HFFc6 (cell line): ENCODE results near the gene STX7. TPM values are rescaled to one million over a fixed set of nuclear protein-coding genes. Genes with fewer than 3 reads are reported as not detected.

Experiments
- DNase-seq: peaks from one replicate; pipeline ENCODE4 v3.0.0-alpha.2; 2018
- H3K27ac Mint-ChIP-seq: 2 replicates; pipeline ENCODE4 v1.8.0; 2020; ENCODE audit warnings: mild to moderate bottlenecking, mixed read lengths
- H3K27me3 Mint-ChIP-seq: 2 replicates; pipeline ENCODE4 v1.8.0; 2021; ENCODE audit warnings: mild to moderate bottlenecking, moderate library complexity, mixed read lengths; ENCODE audit not compliant: insufficient read depth
- H3K36me3 Mint-ChIP-seq: 2 replicates; pipeline ENCODE4 v1.8.0; 2021; ENCODE audit warnings: low read depth, mixed read lengths
- H3K4me1 Mint-ChIP-seq: 2 replicates; pipeline ENCODE4 v1.8.0; 2020; ENCODE audit warnings: low read depth, mixed read lengths
- H3K4me3 Mint-ChIP-seq: 2 replicates; pipeline ENCODE4 v1.8.0; 2020; ENCODE audit warnings: mild to moderate bottlenecking, moderate library complexity, mixed read lengths
- H3K9me3 Mint-ChIP-seq: 2 replicates; pipeline ENCODE4 v1.8.0; 2020; ENCODE audit warnings: mild to moderate bottlenecking, mixed read lengths
- CTCF ChIP-seq: fragments of 200-600 bp; sonication (generic); IDR thresholded peaks from 2 replicates; pipeline ENCODE4 v1.5.0; 2021; ENCODE audit warnings: antibody characterized with exemption, mild to moderate bottlenecking
- total RNA-seq, 6 experiments: library from RNA; stranded (reverse); fragmentation: NEBNext Ultra II Directional; extraction: Animal tissue kit (Norgen Biotek cat#: 25700); gene quantifications; 2 replicates in 1 of 6; 3 replicates in 5 of 6; pipeline ENCODE4 v1.2.3, GENCODE V29; 2021

The STX7 gene
- total RNA-seq, 6 experiments from 2014 or later, result 36.4 to 41.5 (median 39.3) TPM

GRCh38 chr6:132490478-132491204 is 22.3 kb downstream of the STX7 start:
- no peaks in the 10 kb centered on the region for H3K9me3 Mint-ChIP-seq
- peaks cover 16% of the 10 kb centered on the region for H3K4me1 Mint-ChIP-seq
- H3K36me3 Mint-ChIP-seq, result peaks cover 19% of the 10 kb centered on the region
- H3K4me3 Mint-ChIP-seq, result no peak overlapping the region
- no peak for TF ChIP-seq CTCF
- H3K27ac Mint-ChIP-seq, result no peak overlapping the region
- DNase-seq, result no peak
- H3K27me3 Mint-ChIP-seq, result no peaks in the 10 kb centered on the region

GRCh38 chr6:132490024-132490423 is 22.9 kb downstream of the STX7 start:
- DNase-seq, result peak; percentile 21
- TF ChIP-seq CTCF, result no peak
- peak overlapping the region; percentile 48; the same call in 1 of the 2 replicates for H3K27ac Mint-ChIP-seq
- no peaks in the 10 kb centered on the region for H3K27me3 Mint-ChIP-seq
- H3K4me3 Mint-ChIP-seq, result no peak overlapping the region
- H3K4me1 Mint-ChIP-seq, result peaks cover 16% of the 10 kb centered on the region
- peaks cover 18% of the 10 kb centered on the region for H3K36me3 Mint-ChIP-seq
- H3K9me3 Mint-ChIP-seq, result no peaks in the 10 kb centered on the region

- peaks cover 12% of the 10 kb centered on the region for H3K36me3 Mint-ChIP-seq
- H3K4me3 Mint-ChIP-seq, result no peak overlapping the region
- no peaks in the 10 kb centered on the region for H3K9me3 Mint-ChIP-seq
- DNase-seq, result no peak
- H3K27ac Mint-ChIP-seq, result peak overlapping the region; percentile 48
- no peak for TF ChIP-seq CTCF
- no peaks in the 10 kb centered on the region for H3K27me3 Mint-ChIP-seq
- H3K4me1 Mint-ChIP-seq, result peaks cover 16% of the 10 kb centered on the region
Observed at GRCh38 chr6:132489376-132489775, 23.5 kb downstream of the STX7 start.

GRCh38 chr6:132487762-132488161 is 25.2 kb downstream of the STX7 start:
- no peak for TF ChIP-seq CTCF
- no peak overlapping the region for H3K4me3 Mint-ChIP-seq
- H3K36me3 Mint-ChIP-seq, result no peaks in the 10 kb centered on the region; the same call in 1 of the 2 replicates
- H3K27ac Mint-ChIP-seq, result no peak overlapping the region
- no peaks in the 10 kb centered on the region for H3K27me3 Mint-ChIP-seq
- peaks cover 26% of the 10 kb centered on the region for H3K4me1 Mint-ChIP-seq
- DNase-seq, result no peak
- H3K9me3 Mint-ChIP-seq, result no peaks in the 10 kb centered on the region

GRCh38 chr6:132484680-132485018 is 28.3 kb downstream of the STX7 start:
- TF ChIP-seq CTCF, result no peak
- H3K27ac Mint-ChIP-seq, result no peak overlapping the region
- no peaks in the 10 kb centered on the region for H3K9me3 Mint-ChIP-seq
- H3K36me3 Mint-ChIP-seq, result no peaks in the 10 kb centered on the region; the same call in 1 of the 2 replicates
- H3K27me3 Mint-ChIP-seq, result no peaks in the 10 kb centered on the region
- no peak for DNase-seq
- peaks cover 46% of the 10 kb centered on the region for H3K4me1 Mint-ChIP-seq
- no peak overlapping the region for H3K4me3 Mint-ChIP-seq
